HTERT RPE-1 (cell line): ENCODE results near the gene SWT1.

Experiments
- in situ Hi-C: fragments of 300-500 bp; cut with MboI; formaldehyde crosslinking; loops from 4 replicates; pipeline ENCODE4 v1.14.3; 2020; ENCODE audit warnings: low sequenced_read_pairs

The SWT1 gene

GRCh38 chr1:185284116-185284515 lies 127.1 kb downstream of the SWT1 start:
- in situ Hi-C loops, result no loop called here

GRCh38 chr1:185284533-185285276 lies 127.7 kb downstream of the SWT1 start:
- in situ Hi-C loops, result no loop called here

DNA sequence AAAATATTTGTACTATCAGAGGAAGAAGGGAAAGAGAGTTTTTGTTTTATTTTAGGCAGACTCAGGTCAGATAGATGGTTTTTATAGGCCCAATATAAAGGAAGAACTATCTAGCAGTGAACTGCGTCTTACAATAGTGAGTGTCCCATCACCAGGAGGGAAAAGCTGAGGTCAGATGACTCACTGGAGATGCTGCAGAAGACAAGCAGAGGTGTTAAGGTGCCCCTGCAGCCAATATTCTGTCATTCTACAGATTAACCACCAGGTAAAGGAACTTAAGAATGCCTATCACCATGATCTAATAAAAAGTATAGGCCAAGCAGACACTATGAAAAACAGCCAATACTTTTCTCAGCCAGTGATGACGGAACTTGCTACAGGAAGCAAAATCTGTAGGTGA lies 130.5 kb downstream of the SWT1 start:
- in situ Hi-C loops, result no loop called here

DNA sequence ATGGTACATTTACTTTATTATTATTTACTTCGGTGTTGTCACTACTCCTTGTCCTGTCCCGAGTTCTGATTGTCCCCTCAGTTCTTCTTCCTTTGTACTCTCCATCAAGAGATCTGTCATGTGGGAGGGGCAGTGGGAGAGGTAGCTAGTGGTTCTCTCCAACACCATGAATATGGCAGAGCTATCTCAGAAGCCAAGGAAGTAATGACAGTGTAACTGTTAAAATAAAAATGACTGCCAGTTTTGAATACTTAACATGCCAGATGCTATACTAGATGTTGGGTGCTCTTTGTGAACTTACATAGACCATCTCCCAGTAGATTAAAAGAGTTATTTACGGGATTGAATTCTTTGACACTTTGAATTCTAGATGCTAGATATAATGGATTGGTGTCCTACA lies 131.5 kb downstream of the SWT1 start:
- in situ Hi-C loops, result no loop called here

GRCh38 chr1:185289880-185290279 lies 132.9 kb downstream of the SWT1 start:
- in situ Hi-C loops, result no loop called here

DNA sequence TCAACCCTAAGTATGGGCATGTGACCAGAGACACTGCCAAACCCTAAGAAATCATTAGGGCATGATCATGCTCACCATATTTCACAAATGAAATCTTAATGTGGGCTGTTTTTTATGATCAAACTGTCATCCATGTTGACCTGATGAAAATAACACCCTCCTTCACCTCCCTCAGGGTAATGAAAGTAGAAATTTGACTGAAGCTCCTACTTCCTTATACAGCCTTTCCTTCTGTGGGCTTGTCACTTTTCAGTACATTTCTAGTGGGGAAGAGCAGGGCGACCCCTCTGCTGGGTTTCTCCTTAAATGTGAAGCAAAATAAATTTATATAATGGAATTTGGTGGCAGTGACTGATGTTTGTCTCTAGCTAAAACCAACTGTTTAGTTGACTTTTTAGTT lies 134.2 kb downstream of the SWT1 start:
- in situ Hi-C loops, result no loop called here

DNA sequence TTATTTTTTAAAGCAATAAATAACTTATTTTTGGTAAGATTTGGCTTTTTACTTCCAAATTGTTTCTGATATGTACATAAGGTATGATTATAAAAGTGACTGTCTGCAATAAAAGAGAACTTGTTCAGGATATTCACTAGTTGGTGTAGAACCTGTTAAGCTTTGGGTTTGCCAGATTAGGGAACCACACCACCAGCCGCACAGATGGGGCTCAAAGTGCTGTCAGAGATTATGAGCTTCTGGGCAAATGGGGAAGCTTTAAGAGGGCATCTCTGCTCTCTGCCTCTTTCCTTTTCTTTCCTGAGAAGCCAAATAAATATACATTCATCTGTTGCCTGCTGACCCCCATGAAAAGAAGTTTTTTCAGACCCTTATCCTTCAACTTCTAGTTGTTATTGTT lies 134.7 kb downstream of the SWT1 start:
- in situ Hi-C loops, result no loop called here

DNA sequence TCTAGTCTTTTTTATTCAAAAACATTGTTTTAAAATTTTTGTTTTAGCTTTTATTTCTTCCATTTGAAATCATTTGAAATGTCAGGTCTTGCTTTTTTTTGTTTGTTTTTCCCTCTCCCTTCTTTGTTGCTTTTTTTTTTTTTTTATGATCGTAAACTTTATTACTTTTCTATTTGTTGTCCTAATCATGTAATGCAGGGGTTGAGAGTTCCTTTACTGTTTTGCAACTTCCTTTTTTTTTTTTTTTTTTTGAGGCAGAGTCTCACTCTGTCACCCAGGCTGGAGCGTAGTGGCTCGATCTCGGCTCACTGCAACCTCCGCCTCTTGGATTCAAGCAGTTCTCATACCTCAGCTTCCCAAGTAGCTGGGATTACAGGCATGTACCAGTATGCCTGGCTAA lies 135.3 kb downstream of the SWT1 start:
- in situ Hi-C loops, result no loop called here

DNA sequence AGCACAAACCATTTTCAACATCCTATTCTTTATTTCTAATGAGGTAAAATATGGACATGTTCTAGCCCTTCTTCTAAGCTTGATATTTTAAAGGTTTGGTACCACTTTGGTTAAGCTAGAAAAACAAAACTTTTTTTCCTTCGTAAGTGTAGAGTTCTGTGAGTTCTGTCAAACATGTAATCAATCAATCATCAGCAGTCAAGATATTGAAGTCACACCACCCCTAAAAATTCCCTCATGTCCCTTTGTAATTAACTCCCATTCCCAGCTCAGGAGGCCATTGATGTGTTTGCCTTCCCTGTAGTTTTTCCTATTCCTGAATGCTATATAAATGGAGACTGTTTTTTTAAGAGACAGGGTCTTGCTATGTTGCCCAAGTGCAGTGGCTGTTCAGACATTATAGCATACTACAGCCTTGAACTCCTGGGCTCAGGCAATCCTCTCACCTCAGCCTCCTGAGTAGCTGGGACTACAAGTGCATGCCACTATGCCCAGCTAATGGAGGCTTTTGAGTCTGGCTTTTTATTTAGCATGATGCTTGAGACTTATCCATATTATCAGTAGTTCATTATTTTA lies 137.1 kb downstream of the SWT1 start:
- in situ Hi-C loops, result no loop called here

DNA sequence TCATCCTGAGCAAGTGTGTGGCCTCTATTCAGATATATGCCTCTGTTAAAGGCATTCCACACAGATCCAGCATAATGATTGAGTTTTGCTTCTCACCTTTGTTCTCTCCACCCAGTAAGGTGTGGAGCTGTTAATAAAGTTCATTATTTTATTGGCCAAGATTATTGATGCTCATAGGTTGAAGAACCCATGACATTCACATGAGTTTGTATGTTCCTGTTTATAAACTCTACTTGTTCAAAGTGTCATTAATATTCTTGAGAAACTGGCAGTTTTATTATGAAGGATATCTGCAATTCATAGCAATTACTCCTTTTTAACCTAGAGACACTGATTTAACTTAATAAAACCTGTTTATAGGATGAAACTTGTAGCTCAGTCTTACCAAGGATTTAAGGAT lies 138.1 kb downstream of the SWT1 start:
- in situ Hi-C loops, result no loop called here

DNA sequence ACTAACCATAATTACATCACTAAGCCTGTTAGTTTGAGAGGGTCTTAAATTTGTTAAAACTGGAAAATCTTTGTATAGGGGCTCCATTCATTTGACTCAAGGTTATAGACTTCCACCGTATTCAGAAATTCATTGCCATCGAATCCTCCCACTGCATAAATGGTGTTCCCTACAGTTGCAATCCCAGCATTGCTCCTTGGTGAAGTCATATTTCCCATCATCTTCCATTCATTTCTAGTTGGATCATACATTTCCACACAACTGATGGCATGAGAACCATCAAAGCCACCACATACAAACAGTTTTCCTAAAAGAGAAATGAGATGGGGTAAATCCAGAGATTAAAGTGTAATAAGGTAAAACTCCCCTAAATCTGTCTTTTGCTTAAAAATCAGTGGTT lies 141.0 kb downstream of the SWT1 start:
- in situ Hi-C loops, result no loop called here

DNA sequence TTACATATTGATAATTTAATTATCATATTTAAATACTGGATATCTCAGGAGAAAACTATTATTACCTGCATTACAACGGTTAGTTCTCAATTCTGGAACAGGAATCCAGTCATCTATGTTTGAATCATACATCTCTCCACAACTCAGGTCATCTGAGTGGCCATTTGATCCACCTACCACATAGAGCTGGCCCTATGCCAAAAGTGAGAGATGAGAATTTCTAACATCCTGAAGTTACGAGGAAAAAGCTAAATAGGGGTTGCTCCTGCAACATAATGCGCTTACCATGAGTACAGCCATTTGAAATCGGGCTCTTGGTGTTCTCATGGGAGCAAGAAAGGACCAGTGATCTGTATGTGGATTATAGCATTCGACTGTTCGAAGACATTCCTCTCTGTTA lies 143.2 kb downstream of the SWT1 start:
- in situ Hi-C loops, result no loop called here

DNA sequence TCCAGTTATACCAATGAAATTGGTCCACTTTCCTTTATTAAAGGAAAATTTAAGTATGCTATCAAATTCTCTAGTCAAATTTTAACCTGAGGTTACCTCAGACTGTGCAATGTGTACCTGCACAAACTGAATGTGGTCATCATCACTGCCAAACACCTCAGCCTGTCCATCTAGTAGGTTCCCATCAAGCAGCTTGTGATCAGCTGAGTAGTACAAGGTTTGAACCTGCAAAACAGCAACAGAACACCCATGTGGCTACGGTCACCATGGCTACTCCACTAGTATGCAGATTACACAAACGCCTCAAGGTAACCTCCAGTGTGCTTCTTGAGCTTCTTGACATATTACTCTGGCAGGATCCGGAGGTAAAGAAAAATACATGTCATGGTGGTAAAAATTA lies 148.5 kb downstream of the SWT1 start:
- in situ Hi-C loops, result no loop called here

GRCh38 chr1:185308126-185308525 lies 151.2 kb downstream of the SWT1 start:
- in situ Hi-C loops, result no loop called here

- in situ Hi-C loops, result no loop called here
These were observed 152.6 kb downstream of the SWT1 start for GRCh38 chr1:185309566-185309965.

DNA sequence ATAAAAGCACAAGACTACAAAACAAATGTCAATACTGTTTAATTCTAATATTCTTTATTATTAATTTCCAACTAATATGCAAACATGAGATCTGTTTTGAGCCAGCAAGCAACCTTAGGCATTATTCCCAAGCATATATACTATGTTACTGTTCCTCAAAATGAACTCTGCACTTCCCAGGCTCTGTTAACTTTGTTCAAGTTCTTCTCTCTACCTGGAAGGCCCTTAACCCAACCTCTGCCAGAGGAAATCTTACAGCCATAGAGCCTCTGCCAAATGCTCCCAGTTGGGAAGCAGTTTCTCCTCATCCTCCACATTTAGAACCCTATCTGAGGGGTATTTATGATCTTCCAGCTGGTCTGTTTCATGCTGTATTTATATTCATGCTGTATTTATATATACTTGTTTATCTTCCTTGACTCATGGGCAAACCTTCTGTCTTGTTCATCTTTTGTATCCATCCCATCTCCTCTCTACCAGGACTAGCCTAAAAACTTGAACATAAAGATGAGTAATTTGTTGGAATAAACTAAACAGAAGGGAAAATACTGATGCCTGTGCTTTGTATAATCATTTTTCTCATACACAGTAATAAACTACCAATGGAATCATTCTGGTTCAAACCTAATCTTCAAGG lies 154.7 kb downstream of the SWT1 start:
- in situ Hi-C loops, result no loop called here

GRCh38 chr1:185312361-185313138 lies 155.6 kb downstream of the SWT1 start:
- in situ Hi-C loops, result no loop called here

GRCh38 chr1:185314411-185314810 lies 157.4 kb downstream of the SWT1 start:
- in situ Hi-C loops, result no loop called here

- in situ Hi-C loops, result no loop called here
These were observed 158.6 kb downstream of the SWT1 start for GRCh38 chr1:185315445-185316071.

GRCh38 chr1:185316163-185317033 lies 159.4 kb downstream of the SWT1 start:
- in situ Hi-C loops, result no loop called here
